HepG2 (cell line): ENCODE measurements around the gene FRMD4A. TPM values are rescaled to one million over a fixed set of nuclear protein-coding genes. Genes with fewer than 3 reads are reported as not detected.

Experiments used
- ATAC-seq: fragments of 200-7000 bp; cut with Tn5 transposase; 3 replicates; pipeline ENCODE4 v1.9.1; 2020; ENCODE audit warnings: mild to moderate bottlenecking, moderate library complexity
- BruUV-seq: library from RNA; stranded (reverse); fragments of 400-500 nt; replicated peaks from 2 replicates; lab custom pipeline; 2021; lab: Mats Ljungman, UMichigan
- CTCF ChIA-PET: fragments of 300-600 bp; formaldehyde crosslinking; extraction: SDS; loops from one replicate; lab custom pipeline; 2021; ENCODE audit warnings: low total read pairs, inconsistent platforms, low intra/inter-chr PET ratio; lab: Yijun Ruan, JAX
- POLR2A ChIA-PET: fragments of 350-600 bp; sonication (Branson Sonifier 250); formaldehyde crosslinking; loops from one replicate; lab custom pipeline; 2020; ENCODE audit warnings: antibody characterized with exemption, inconsistent platforms; lab: Yijun Ruan, JAX
- DNase-seq: peaks from one replicate; pipeline ENCODE4 v3.0.0-alpha.2; 2015; ENCODE audit warnings: low spot score
- FAIRE-seq: peaks from 3 replicates; lab custom pipeline; 2011; peaks lifted over from hg19 to GRCh38; lab: Jason Lieb, UNC
- H2AFZ ChIP-seq: one replicate; pipeline ENCODE4 v1.6.1; 2011; ENCODE audit warnings: low read length, inconsistent platforms
- H3K27ac ChIP-seq: fragments of 300-600 bp; 3 replicates; pipeline ENCODE4 v1.8.0; 2011; ENCODE audit warnings: mixed run types, mild to moderate bottlenecking, mixed read lengths, low read length, inconsistent platforms; ENCODE audit not compliant: insufficient read depth; ENCODE audit errors: extremely low read length
- H3K27me3 ChIP-seq, 2 experiments: fragments of 200-600 bp in 1 of 2; 2 replicates in 1 of 2; 3 replicates in 1 of 2; pipeline versions ENCODE4 v1.6.0 to v1.8.0; 2011; ENCODE audit warnings: low read length in 2 of 2, mild to moderate bottlenecking in 2 of 2, moderate library complexity in 2 of 2, inconsistent platforms in 1 of 2; ENCODE audit not compliant: insufficient read depth in 2 of 2, control insufficient read depth in 1 of 2
- H3K36me3 ChIP-seq, 2 experiments: fragments of 200-600 bp in 1 of 2; replicated peaks in 1 of 2; 2 replicates in 1 of 2; 3 replicates in 1 of 2; pipeline versions ENCODE4 v1.5.1 to v1.8.0; 2011; ENCODE audit warnings: low read length in 2 of 2, inconsistent platforms in 1 of 2; ENCODE audit not compliant: insufficient read depth in 2 of 2, control insufficient read depth in 1 of 2
- H3K4me1 ChIP-seq: 2 replicates; pipeline ENCODE4 v1.5.1; 2012; ENCODE audit warnings: low read length, inconsistent platforms; ENCODE audit not compliant: insufficient read depth
- H3K4me2 ChIP-seq: 2 replicates; pipeline ENCODE4 v1.6.0; 2011; ENCODE audit warnings: low read depth, low read length, inconsistent platforms
- H3K4me3 ChIP-seq, 3 experiments: fragments of 200-600 bp in 1 of 3; sonication (generic), shearing (Covaris generic) in 1 of 3; replicated peaks in 1 of 3; 2 replicates each; pipeline ENCODE4 v1.5.1; 2011 to 2016; ENCODE audit warnings: low read length in 3 of 3, inconsistent platforms in 2 of 3, low read depth in 2 of 3, mild to moderate bottlenecking in 2 of 3, control low read depth in 1 of 3, mixed read lengths in 1 of 3; ENCODE audit not compliant: insufficient read depth in 1 of 3
- H3K79me2 ChIP-seq: one replicate; pipeline ENCODE4 v1.6.1; 2011; ENCODE audit warnings: low read length, inconsistent platforms; ENCODE audit not compliant: insufficient read depth
- H3K9ac ChIP-seq: 2 replicates; pipeline ENCODE4 v1.6.0; 2011; ENCODE audit warnings: mild to moderate bottlenecking, low read depth, low read length, inconsistent platforms; ENCODE audit not compliant: insufficient read depth
- H3K9me3 ChIP-seq: 2 replicates; pipeline ENCODE4 v1.5.1; 2012; ENCODE audit warnings: mild to moderate bottlenecking, low read length
- H4K20me1 ChIP-seq: 2 replicates; pipeline ENCODE4 v1.6.0; 2011; ENCODE audit warnings: inconsistent platforms, mild to moderate bottlenecking, low read length, moderate library complexity; ENCODE audit not compliant: insufficient read depth
- NPAS2 ChIP-seq: sonication (generic); formaldehyde crosslinking; IDR thresholded peaks from 2 replicates; pipeline ENCODE4 v1.8.0; 2022; ENCODE audit warnings: mild to moderate bottlenecking, missing genetic modification reagents, borderline replicate concordance
- PAF1 ChIP-seq: IDR thresholded peaks from 2 replicates; pipeline ENCODE4 v1.6.1; 2016; ENCODE audit warnings: missing genetic modification reagents, missing compliant biosample characterization
- PAWR ChIP-seq: sonication (generic); formaldehyde crosslinking; IDR thresholded peaks from 2 replicates; pipeline ENCODE4 v1.4.0; 2020; ENCODE audit warnings: missing genetic modification reagents, mild to moderate bottlenecking, borderline replicate concordance
- RCOR2 ChIP-seq: IDR thresholded peaks from 2 replicates; pipeline ENCODE4 v1.6.1; 2016; ENCODE audit warnings: missing biosample characterization, missing genetic modification reagents
- RFXANK ChIP-seq: IDR thresholded peaks from 2 replicates; pipeline ENCODE4 v1.6.1; 2016
- THAP11 ChIP-seq: IDR thresholded peaks from 2 replicates; pipeline ENCODE4 v1.6.1; 2016; ENCODE audit warnings: missing biosample characterization, missing genetic modification reagents
- ZFP1 ChIP-seq: IDR thresholded peaks from 2 replicates; pipeline ENCODE4 v1.6.1; 2016
- ZMAT5 ChIP-seq: sonication (generic); formaldehyde crosslinking; IDR thresholded peaks from 2 replicates; pipeline ENCODE4 v1.5.0; 2020; ENCODE audit warnings: mild to moderate bottlenecking, low read depth, missing genetic modification reagents, borderline replicate concordance
- ZNF264 ChIP-seq: sonication (generic); formaldehyde crosslinking; IDR thresholded peaks from 2 replicates; pipeline ENCODE4 v1.4.0; 2020; ENCODE audit warnings: missing genetic modification reagents
- WGBS: methylation state at CpG from one replicate; pipeline ENCODE4 v1.1.6; 2017; ENCODE audit warnings: low lambda C conversion rate; 5-methylcytosine and 5-hydroxymethylcytosine counted together
- in situ Hi-C: cut with HindIII; loops from 2 replicates; pipeline ENCODE4 v1.10.0; 2017; ENCODE audit warnings: low pct_unique_long_range_greater_than_20kb; ENCODE audit not compliant: extremely low pct_ligation_motif_present
- intact Hi-C: fragments of 100-400 bp; cut with micrococcal nuclease; formaldehyde crosslinking; loops from one replicate; pipeline ENCODE4 v1.10.0; 2022; ENCODE audit not compliant: unreplicated experiment
- polyA plus RNA-seq, 8 experiments: library from polyadenylated mRNA; depleted of rRNA in 3 of 8; stranded (reverse) in 7 of 8; unstranded in 1 of 8; fragments of >200 nt; fragmentation: Illumina TruSeq in 4 of 8; extraction: Trizol in 4 of 8; gene quantifications; 2 replicates each; pipeline versions ENCODE4 v1.2.1 to v1.2.3, GENCODE V29; 2011 to 2016; ENCODE audit warnings: low read depth in 4 of 8, missing spikeins in 1 of 8, mixed read lengths in 1 of 8; ENCODE audit not compliant: insufficient read depth in 1 of 8
- total RNA-seq, 5 experiments: library from RNA; depleted of rRNA; stranded (reverse); fragments of >200 nt; fragmentation: Illumina TruSeq; extraction: Trizol; gene quantifications; 2 replicates each; pipeline ENCODE4 v1.2.3, GENCODE V29; 2016; ENCODE audit warnings: low read depth in 1 of 5
- TF ChIP-seq, protein P1 (sequence below): sonication (generic); formaldehyde crosslinking; IDR thresholded peaks from 2 replicates; pipeline ENCODE4 v1.4.0; 2020; ENCODE audit warnings: missing genetic modification reagents
- TF ChIP-seq, protein P2 (sequence below): sonication (generic); formaldehyde crosslinking; IDR thresholded peaks from 2 replicates; pipeline ENCODE4 v1.4.0; 2020; ENCODE audit warnings: low read depth, missing genetic modification reagents
- TF ChIP-seq, protein P3 (sequence below): sonication (generic); formaldehyde crosslinking; IDR thresholded peaks from 2 replicates; pipeline ENCODE4 v1.4.0; 2020; ENCODE audit warnings: missing genetic modification reagents

FRMD4A gene
- total and polyA plus RNA-seq, 2 of the 13 experiments (the other 11 are each of a cell fraction or from before 2014, with no cell fraction given) = 0.09 to 0.26 TPM

DNA sequence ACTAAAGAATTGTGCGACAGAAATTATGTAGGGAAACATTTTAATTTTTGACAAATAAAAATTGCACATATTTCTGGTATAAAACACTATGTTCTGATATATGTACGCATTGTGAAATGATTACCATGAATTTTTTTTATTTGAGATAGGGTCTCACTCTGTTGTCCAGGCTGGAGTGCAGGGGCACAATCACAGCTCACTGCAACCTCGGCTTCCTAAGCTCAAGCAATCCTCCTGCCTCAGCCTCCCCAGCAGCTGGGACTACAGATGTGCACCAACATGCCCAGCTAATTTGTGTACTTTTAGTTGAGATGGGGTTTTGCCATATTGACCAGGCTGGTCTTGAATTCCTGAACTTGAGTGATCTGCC lies 149.2 kb downstream of the FRMD4A start:
- FAIRE-seq (no peak), ATAC-seq (no peak), DNase-seq (no peak)
- in situ Hi-C loops (loop anchor here (25.0 kb wide), 1 partner anchor 631 kb away; no protein-coding TSS in a partner anchor), intact Hi-C loops (no loop called here)
- POLR2A ChIA-PET = no interaction called here
- no peaks in the 10 kb centered on the region for H3K79me2 ChIP-seq
- H3K27me3 ChIP-seq = peaks cover 0 to 6% of the 10 kb centered on the region in 2 experiments; a peak in 2 of 5 replicates
- TF ChIP-seq, protein P1, sequence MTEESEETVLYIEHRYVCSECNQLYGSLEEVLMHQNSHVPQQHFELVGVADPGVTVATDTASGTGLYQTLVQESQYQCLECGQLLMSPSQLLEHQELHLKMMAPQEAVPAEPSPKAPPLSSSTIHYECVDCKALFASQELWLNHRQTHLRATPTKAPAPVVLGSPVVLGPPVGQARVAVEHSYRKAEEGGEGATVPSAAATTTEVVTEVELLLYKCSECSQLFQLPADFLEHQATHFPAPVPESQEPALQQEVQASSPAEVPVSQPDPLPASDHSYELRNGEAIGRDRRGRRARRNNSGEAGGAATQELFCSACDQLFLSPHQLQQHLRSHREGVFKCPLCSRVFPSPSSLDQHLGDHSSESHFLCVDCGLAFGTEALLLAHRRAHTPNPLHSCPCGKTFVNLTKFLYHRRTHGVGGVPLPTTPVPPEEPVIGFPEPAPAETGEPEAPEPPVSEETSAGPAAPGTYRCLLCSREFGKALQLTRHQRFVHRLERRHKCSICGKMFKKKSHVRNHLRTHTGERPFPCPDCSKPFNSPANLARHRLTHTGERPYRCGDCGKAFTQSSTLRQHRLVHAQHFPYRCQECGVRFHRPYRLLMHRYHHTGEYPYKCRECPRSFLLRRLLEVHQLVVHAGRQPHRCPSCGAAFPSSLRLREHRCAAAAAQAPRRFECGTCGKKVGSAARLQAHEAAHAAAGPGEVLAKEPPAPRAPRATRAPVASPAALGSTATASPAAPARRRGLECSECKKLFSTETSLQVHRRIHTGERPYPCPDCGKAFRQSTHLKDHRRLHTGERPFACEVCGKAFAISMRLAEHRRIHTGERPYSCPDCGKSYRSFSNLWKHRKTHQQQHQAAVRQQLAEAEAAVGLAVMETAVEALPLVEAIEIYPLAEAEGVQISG (CRISPR knock-in tag) = no peak
- no peak for TF ChIP-seq ZFP1 (CRISPR knock-in tag)
- TF ChIP-seq ZNF264 (CRISPR knock-in tag) = no peak
- no peak for TF ChIP-seq NPAS2 (CRISPR knock-in tag)
- no peak for TF ChIP-seq THAP11
- TF ChIP-seq, protein P2, sequence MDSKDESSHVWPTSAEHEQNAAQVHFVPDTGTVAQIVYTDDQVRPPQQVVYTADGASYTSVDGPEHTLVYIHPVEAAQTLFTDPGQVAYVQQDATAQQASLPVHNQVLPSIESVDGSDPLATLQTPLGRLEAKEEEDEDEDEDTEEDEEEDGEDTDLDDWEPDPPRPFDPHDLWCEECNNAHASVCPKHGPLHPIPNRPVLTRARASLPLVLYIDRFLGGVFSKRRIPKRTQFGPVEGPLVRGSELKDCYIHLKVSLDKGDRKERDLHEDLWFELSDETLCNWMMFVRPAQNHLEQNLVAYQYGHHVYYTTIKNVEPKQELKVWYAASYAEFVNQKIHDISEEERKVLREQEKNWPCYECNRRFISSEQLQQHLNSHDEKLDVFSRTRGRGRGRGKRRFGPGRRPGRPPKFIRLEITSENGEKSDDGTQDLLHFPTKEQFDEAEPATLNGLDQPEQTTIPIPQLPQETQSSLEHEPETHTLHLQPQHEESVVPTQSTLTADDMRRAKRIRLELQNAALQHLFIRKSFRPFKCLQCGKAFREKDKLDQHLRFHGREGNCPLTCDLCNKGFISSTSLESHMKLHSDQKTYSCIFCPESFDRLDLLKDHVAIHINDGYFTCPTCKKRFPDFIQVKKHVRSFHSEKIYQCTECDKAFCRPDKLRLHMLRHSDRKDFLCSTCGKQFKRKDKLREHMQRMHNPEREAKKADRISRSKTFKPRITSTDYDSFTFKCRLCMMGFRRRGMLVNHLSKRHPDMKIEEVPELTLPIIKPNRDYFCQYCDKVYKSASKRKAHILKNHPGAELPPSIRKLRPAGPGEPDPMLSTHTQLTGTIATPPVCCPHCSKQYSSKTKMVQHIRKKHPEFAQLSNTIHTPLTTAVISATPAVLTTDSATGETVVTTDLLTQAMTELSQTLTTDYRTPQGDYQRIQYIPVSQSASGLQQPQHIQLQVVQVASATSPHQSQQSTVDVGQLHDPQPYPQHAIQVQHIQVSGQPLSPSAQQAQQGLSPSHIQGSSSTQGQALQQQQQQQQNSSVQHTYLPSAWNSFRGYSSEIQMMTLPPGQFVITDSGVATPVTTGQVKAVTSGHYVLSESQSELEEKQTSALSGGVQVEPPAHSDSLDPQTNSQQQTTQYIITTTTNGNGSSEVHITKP (CRISPR knock-in tag) = no peak
- TF ChIP-seq PAWR (CRISPR knock-in tag) = no peak
- TF ChIP-seq, protein P3, sequence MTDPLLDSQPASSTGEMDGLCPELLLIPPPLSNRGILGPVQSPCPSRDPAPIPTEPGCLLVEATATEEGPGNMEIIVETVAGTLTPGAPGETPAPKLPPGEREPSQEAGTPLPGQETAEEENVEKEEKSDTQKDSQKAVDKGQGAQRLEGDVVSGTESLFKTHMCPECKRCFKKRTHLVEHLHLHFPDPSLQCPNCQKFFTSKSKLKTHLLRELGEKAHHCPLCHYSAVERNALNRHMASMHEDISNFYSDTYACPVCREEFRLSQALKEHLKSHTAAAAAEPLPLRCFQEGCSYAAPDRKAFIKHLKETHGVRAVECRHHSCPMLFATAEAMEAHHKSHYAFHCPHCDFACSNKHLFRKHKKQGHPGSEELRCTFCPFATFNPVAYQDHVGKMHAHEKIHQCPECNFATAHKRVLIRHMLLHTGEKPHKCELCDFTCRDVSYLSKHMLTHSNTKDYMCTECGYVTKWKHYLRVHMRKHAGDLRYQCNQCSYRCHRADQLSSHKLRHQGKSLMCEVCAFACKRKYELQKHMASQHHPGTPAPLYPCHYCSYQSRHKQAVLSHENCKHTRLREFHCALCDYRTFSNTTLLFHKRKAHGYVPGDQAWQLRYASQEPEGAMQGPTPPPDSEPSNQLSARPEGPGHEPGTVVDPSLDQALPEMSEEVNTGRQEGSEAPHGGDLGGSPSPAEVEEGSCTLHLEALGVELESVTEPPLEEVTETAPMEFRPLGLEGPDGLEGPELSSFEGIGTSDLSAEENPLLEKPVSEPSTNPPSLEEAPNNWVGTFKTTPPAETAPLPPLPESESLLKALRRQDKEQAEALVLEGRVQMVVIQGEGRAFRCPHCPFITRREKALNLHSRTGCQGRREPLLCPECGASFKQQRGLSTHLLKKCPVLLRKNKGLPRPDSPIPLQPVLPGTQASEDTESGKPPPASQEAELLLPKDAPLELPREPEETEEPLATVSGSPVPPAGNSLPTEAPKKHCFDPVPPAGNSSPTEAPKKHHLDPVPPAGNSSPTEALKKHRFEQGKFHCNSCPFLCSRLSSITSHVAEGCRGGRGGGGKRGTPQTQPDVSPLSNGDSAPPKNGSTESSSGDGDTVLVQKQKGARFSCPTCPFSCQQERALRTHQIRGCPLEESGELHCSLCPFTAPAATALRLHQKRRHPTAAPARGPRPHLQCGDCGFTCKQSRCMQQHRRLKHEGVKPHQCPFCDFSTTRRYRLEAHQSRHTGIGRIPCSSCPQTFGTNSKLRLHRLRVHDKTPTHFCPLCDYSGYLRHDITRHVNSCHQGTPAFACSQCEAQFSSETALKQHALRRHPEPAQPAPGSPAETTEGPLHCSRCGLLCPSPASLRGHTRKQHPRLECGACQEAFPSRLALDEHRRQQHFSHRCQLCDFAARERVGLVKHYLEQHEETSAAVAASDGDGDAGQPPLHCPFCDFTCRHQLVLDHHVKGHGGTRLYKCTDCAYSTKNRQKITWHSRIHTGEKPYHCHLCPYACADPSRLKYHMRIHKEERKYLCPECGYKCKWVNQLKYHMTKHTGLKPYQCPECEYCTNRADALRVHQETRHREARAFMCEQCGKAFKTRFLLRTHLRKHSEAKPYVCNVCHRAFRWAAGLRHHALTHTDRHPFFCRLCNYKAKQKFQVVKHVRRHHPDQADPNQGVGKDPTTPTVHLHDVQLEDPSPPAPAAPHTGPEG = no peak
- TF ChIP-seq ZMAT5 (CRISPR knock-in tag) = no peak
- no peak for TF ChIP-seq PAF1 (CRISPR knock-in tag)
- no peak for TF ChIP-seq RCOR2
- TF ChIP-seq RFXANK (CRISPR knock-in tag) = no peak
- no peaks in the 10 kb centered on the region for H3K9me3 ChIP-seq
- H3K4me1 ChIP-seq = peaks cover 21% of the 10 kb centered on the region
- WGBS = 74% methylated on average over 3 of the region's 3 CpGs
- H3K36me3 ChIP-seq = no peaks in the 10 kb centered on the region
- no peaks in the 10 kb centered on the region for H4K20me1 ChIP-seq
- CTCF ChIA-PET = no interaction called here
- H3K9ac ChIP-seq = no peak overlapping the region
- H3K27ac ChIP-seq = no peak overlapping the region
- no peak overlapping the region for H2AFZ ChIP-seq
- BruUV-seq = no TSS peak
- H3K4me3 ChIP-seq = no peak overlapping the region
- H3K4me2 ChIP-seq = no peak overlapping the region
